GM18909 (cell line): ENCODE results near the gene ZFHX2.
"Not testable (repeated sequence)": the region's sequence is repeated elsewhere in the genome, so short reads cannot be mapped to it uniquely, and the experiment has no call there.

ENCODE experiments used
- ATAC-seq: cut with Tn5 transposase; IDR thresholded peaks from one replicate; pipeline ENCODE4 v1.9.1; 2021; ENCODE audit warnings: mild to moderate bottlenecking; ENCODE audit not compliant: unreplicated experiment, poor library complexity

ZFHX2 gene

DNA sequence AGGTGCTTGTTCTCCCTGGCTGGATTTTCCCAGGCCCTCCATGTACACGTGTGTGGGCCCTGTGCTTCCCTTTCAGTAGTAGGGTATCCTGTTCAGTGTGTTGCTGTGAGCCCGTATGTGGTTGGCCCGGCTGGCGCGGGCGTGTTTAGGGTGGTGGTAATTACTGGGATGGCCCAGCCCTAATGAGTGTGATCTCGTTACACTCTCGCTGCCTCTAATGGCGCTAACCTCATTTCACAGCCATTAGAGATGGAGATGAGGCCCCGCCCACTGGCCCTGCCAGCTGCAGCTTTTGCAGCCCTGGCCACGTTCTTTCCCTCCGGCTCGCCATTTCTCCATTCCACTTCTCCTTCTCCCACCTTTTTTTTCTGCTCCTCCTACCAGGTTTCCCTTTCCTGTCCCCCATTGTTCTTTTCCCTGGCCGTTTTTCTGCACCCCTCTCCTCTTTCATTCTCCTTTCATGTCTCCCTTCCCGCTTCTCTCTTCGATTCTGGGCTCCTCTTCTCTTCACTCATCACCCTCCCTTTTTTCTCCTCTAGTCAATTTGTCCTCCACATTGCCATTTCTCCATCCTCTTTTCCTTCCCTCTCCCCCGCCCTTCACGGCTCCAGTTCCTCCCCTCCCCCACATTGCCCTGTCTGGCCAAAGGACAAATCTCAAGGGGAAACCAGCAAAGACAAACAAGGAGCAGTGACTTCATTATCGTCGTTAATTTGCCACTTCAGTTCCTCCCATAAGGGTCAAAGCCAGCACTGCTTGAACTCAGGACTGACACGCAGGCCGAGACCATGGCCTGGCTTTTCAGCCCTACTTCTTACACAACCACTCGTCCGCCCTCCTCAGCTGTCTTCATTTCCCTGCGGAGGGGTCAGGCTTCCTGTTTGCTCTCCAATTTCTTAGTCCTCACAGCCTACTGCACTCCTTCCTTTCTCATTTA lies 6.8 kb downstream of the ZFHX2 start:
- no peak for ATAC-seq

DNA sequence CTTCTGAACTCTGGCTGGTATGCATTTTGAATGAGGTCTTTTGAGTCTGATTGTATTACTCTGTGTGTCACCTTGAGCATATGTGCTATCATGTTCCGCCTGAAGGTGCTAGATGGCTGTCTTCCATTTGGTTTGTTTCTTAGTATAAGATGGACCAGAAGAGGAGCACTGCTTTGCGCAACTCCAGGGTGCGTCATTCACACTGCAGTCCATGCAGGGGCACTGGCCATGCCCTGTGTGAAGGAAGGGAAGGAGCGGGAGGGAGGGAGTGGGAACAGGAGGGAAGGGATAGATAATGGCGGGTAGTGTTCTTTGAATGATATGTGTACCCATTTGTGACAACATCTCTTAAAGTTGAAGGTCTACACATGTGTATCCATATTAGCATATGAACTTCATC lies 8.2 kb downstream of the ZFHX2 start:
- ATAC-seq, result no peak

DNA sequence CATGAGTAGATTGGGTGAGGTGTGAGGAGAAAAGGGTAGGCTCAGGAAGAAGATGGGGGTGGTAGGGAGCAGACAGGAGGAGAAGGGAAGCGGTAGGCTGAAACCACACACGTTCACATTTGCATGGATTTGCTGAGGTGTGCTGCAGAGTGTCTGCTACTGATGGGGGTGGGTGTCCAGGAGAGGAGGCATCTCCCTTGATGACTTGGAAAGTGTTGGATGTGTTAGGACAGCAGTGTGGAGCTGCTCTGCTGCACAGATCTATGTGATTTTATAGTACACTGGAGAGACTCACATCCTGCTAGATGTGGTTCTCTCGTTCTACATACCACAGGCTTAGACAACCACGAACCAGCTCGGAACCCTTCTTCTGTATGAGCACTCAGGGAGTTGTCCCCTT lies 9.3 kb downstream of the ZFHX2 start:
- no peak for ATAC-seq

DNA sequence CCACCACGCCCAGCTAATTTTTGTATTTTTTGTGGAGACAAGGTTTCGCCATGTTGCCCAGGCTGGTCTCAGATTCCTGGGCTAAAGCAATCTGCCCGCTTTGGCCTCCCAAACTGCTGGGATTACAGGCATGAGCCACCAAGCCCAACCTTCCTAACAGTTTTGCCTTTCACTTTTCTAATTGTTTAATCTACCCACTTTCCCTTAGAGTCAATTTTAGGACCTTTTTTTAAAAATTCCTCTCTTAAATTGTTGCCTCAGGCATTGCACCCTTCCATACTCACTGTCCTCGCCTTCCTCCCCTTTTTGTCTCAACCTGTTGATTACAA lies 11.5 kb downstream of the ZFHX2 start:
- ATAC-seq, result no peak

DNA sequence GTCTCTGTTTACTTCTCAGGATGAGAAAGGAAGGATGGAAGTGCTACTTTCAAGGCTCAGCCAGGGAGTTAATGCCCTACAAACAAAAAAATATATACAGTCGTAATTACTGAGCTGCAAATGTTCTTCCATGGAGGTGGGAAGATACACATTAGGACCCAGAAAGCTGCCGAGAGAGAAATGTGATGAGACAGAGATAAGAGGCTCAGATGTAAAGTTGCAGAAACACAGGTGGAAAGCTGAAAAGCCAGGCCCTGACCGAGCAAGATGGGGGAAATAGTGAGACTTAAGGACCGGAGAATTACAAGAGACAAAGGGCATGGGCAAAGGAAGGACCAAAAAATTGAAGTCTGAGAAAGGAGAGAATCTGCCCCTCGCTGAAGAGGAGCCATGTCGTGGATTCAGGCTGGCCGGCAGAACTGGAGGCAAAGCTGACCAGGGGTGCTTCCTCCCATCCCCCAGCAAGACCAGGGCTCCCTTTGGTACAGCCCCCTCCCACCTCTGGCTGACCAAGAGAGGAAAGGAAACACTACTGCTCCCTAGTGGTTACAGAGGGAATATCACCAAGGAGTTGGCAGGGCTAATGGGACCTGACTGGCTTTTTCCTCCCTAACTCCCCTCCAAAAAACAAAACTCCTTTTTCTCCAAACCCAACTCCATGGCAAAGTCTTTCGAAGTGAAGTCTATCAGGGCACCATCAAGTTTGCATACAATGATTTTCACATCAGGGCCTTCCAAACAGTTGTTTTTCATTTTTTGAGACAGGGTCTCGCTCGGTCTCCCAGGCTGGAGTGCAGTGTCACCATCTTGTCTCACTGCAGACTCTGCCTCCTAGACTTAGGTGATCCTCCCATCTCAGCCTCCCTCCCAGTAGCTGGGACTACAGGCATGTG lies 12.1 kb downstream of the ZFHX2 start:
- ATAC-seq, result peak; percentile 44

DNA sequence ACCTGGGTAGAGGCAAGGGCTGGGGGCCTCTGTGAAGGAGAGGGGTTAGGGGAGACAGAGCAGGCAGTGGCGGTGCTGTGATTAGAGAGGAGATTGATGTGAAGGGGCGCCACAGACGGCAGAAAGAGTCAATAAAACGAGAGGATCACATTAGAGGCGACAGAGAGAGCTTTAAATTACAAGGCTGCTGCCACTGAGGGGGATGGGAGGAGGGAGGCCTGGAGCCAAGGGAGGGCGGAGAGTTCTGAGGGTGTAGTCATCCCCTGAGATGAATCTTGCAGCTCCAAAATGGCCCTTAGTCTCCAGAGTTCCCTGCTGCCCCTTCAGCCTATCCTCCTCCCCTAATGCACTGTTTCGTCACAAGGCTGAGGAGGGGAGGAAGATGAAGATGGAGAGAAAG lies 12.8 kb downstream of the ZFHX2 start:
- no peak for ATAC-seq

DNA sequence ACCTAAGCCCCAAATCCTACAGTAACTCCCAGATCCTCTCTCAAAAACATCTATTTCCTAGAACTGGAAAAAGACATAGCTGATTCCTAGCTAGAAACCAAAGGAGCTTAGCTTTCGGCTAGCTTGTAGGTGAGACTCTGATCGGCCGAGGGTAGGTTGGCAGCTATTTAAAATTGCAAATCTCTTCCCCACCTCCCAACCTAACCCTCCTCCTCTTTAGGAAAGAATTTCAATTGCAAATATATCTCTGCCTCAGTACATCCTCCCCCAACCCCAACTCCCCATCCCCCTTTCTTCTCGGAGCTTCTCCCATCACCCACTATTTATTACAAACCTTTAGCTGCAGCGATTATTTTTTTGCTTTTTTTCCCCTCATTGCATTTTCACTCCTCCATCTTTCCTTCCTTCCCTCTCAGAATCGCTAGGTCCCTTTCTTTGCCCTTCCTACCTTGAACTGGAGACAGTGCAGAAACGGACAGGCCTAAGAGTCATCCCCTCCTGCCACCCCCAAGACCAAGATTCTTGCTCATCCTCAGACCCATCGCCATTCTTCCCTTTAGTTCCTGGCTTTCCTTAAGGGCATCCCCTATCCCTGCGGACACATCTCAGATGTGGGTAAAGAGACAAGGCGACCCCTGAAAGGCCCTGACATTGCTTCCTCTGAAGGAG lies 13.4 kb downstream of the ZFHX2 start:
- no peak for ATAC-seq

DNA sequence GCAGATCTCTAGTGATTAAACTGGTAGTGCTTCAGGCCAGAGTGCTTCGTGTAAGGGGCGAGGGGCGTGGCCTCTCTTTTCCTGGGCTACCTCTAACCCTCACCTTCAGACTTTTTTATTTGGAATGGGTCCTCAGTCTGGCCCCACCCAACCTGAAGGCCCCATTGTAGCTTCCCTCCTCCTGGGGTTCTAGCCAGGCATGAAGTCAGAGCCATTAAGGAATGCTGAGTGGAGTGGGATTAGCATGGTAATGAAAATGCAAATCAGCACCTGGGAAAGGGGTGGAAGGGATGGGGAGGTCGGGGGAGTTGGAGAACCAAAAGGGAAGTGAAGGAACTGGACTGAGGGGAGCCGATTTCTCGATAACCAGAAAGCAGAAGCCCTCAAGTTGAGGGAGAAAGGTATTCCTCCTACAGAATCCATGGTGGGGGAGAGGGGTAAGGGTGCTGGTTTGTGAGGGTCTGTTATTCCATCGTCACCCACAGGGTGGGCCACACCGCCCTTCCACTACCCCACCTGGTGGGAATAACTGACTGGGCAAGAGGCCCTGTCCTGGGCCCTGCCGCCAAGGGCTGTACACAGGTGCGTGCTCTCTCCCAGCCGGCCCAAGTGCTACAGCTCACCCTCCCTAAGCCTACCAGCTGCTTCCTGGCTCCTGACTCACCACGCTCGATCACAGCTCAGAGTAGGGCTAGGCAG lies 14.1 kb downstream of the ZFHX2 start:
- no peak for ATAC-seq

DNA sequence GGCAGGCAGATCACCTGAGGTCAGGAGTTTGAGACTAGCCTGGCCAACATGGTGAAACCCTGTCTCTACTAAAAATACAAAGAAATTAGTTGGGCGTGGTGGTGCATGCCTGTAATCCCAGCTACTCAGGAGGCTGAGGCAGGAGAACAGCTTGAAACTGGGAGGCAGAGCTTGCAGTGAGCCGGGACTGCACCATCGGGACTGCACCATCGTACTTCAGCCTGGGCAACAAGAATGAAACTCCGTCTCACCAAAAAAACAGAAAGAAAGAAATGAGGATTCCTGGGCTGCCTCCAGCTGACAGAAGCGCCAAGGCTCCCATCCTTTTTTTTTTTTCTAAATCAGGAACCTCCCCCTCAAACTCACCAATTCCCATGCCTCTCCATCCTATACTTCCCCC lies 14.7 kb downstream of the ZFHX2 start:
- ATAC-seq, result not testable (repeated sequence)

DNA sequence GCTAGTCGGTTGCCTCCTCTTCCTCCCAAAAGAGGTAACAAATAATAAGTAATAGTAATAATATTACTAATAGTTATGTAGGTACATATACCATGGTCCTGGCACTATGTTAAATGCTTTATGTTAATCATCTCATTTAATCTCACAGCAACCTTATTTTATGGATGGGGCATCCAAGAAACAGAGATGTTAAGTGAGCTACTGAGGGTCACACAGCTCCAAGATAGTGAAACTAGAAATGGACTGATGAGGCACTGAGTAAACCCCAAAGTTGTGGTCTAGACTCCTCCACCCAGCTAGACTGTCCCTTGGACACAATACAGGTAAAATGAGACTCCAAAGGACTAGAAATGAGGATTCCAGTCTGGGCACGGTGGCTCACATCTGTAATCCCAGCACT lies 15.1 kb downstream of the ZFHX2 start:
- ATAC-seq, result no peak

DNA sequence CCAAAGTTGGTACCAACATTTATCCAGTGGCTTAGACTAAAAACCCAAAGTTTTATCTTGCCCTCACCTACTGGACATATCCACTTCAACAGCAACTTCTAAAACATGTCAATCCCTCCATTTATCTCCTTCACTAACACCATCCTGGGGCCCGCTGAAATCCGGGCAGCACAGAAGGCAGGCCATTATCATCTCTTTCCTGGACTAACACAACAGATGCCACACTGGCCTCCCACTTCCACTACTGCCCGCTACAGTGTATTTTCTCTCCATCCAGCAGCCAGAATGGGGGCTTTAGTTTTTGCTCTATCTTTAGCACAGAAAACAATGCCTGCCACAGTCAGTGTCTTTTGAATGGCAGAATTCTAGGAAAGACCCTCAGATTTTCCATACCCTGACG lies 15.6 kb downstream of the ZFHX2 start:
- ATAC-seq, result no peak

DNA sequence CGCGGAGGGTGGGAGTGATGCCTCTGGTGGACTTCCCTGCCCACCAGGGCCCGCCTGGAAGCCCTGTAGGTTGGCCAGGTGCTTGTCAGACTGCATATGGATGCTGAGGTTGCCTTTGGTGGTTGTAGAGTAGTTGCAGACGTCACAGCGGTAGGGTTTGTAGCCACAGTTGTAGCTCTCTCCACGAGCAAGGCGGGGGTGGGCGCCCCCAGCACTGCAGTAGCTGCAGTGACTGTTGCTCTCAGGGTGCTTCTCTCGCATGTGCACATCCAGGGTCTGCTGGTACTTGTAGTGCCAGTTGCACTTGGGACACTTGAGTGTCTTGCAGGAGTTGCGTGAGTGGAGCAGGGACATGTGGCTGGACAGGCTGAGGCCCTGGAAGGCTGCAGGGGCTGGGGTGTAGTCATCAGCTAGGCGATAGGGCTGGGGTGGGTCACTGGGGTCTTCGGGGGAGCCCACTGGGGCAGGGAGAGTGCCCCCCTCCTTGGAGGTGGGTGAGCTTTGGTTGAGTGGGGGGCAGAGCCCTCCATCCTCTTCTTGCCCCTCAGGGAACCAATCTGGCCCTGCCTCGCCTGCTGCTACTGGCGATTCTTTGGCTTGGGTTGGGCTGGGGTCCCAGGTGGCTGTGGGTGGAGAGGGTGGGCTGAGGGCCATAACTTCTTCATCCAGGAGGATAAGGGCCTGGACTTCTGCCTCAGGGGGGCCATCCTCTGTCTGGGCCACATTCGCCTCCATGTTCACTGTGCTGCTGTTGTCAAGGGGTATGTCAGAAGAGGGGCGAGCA lies 17.7 kb downstream of the ZFHX2 start:
- no peak for ATAC-seq

DNA sequence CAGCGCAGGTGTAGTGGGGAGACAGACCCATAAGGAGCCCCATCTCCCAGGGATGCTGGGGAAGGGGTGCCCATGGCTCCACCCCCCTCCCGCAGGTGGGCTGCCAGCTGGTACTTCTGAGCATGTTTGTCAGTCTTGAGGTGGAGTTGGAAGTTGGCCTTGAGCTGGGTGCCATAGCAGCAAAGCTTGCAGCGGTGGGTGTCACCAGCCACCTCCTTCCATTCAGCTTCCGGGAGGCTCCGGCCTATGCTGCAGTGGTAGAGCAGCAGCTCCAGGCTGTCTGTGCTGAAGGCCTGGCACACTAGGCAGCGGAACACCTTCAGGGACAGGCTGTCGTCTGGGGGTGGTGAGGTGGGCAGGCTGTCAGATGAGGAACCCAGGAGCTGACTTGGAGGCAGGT lies 18.9 kb downstream of the ZFHX2 start:
- no peak for ATAC-seq

DNA sequence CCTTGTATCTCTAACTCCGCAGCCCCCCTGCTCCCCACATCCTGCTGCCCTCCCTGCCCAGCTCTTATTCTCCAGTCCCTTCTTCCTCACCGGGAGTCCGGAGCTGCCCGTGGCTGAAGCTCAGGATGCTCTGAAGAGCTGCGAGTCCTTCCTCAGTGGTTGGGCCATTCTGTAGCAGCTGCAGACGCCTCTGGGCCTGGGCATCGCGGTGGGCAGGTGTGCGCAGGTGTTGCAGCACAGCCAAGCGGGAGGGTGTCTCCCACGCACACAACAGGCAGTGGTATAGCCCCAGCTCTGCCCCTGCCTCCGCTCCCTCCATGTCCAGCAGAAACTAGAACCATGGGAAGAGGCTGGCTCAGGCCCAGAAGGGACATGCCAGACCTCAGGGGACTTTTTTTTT lies 20.2 kb downstream of the ZFHX2 start:
- ATAC-seq, result no peak

DNA sequence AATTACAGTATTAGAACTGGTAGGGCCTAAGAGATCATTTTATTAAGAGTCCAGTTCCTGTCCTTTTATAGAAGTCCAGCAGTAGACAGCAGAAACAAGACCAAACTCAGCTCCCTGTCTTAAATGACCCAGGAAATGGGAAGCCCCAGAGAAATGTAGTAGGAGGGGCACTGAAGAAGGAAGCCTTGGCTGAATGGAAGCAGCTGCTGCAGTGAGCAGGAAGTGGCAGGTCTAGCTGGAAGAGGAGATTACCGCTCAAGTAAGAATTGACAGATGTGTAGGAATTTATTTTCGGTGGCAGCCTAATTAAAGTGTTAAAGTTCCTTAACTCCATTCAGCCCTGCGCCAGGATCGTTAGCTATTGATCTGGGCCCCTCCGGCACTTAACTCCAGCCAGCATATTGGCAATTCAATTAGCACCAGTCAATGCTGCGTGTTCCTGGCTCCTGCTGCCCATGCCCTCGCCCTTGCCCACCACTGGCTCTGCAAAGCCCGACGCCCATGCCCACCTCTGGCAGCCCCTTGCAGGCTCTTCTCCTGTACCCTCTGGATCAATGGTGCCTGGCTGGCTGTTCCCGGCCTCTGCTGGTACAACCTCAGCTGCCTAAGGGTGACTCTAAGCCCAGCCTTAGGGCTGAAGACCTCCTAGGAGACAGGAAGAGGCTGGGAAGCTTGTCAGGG lies 21.1 kb downstream of the ZFHX2 start:
- ATAC-seq, result no peak

DNA sequence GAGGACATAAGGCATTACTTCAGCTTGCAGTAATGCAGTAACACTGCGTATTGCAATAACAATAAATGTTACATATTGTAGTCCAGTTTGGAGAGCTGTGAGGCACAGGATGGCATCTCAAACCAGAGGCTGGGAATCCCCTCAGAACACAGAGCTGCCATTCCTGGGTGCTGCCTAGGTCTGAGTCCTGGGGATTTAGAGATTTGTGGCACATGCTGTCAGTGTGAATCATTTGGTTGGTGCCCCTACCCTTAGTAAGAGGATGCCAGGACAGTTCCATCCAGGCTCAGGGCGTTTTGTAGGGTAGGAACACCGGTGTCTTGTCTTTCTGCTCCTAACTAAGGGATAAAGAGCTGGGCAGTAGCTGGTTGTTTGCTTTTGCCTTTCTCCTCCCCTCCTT lies 22.5 kb downstream of the ZFHX2 start:
- ATAC-seq, result no peak

DNA sequence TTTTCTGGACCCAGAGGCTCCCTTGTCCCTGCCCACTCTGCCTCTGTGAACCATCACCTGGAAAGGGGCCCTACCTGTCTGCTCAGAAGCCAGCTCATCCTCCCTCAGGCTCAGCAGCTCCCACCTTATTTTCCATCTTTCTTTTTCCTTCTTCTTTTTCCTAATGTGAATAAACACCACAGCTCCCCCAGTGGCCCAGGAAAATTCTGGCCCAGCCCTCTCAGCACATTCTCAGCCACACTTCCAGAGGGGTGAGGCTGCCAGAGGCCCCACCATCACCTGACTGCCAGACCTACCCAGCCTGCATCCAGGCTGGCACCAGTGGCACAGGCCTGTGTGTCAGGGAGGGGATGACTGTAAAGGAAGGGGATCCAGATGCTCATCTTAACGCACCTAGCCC lies 23.0 kb downstream of the ZFHX2 start:
- ATAC-seq, result no peak

DNA sequence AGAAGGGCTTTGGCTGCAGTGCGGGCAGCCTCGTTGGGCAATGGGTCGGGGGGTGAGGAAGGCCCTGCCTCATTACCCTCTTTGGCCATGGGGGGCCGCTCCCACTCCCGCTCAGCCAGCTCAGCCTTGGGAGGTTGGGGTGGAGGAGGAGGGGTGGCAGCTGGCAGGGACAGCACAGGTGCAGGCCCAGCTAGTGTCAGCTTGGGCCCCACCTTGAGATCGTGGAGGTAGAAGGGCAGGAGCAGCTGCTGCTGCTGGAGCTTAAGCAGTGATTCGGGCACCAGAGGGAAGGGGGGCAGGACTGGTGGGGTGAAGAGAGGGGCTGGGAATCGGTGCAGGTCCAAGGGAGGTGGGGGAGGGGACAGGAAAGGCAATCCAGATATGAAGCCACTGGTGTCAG lies 26.0 kb downstream of the ZFHX2 start:
- ATAC-seq, result no peak

DNA sequence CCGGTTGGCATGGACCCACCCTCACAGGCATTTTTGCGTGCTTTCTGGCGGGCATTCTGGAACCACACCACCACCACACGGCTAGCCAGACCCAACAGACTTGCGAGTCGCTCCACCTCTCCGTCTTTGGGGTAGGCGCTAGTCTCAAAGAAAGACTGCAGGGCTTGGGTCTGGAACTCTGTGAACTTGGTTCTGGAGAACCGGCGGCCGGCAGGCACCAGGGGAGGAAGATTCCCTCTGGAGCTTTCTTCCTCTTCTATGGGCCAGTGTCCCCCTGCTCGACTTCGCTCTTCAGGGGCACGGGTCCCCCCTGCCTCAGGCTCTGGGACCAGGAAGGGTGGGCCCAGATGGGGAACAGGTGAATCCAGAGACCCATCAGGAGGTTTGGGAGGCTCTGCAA lies 26.6 kb downstream of the ZFHX2 start:
- ATAC-seq, result no peak
